Lower lobe of right lung (tissue), 2 donors: ENCODE data around the gene CFAP298. TPM values are rescaled to one million over a fixed set of nuclear protein-coding genes. Genes with fewer than 3 reads are reported as not detected.

Source experiments
- ATAC-seq, 2 donors: fragments of 200-7000 bp; cut with Tn5 transposase; one replicate each; pipeline ENCODE4 v1.9.1; 2020 to 2022; ENCODE audit warnings: mild to moderate bottlenecking in 2 of 2, moderate library complexity in 2 of 2
- DNase-seq: peaks from one replicate; pipeline ENCODE4 v3.0.0-alpha.2; 2020
- H3K27ac ChIP-seq: fragments of 200-600 bp; one replicate; pipeline ENCODE4 v1.8.0; 2022
- H3K27me3 ChIP-seq: fragments of 200-600 bp; one replicate; pipeline ENCODE4 v1.8.0; 2022; ENCODE audit warnings: low read depth
- H3K36me3 ChIP-seq: fragments of 200-600 bp; one replicate; pipeline ENCODE4 v1.8.0; 2022; ENCODE audit warnings: mild to moderate bottlenecking
- H3K4me1 ChIP-seq: fragments of 200-600 bp; one replicate; pipeline ENCODE4 v1.8.0; 2022
- H3K4me3 ChIP-seq: fragments of 200-600 bp; one replicate; pipeline ENCODE4 v1.8.0; 2022; ENCODE audit warnings: mild to moderate bottlenecking
- H3K9me3 ChIP-seq: fragments of 200-600 bp; one replicate; pipeline ENCODE4 v1.8.0; 2022
- CTCF ChIP-seq: fragments of 200-600 bp; IDR thresholded peaks from one replicate; pipeline ENCODE4 v1.8.0; 2022; ENCODE audit warnings: antibody characterized with exemption, mild to moderate bottlenecking
- intact Hi-C: fragments of 100-400 bp; cut with DNase I; formaldehyde crosslinking; loops from one replicate; pipeline ENCODE4 v1.11.0; 2022
- total RNA-seq: library from RNA; stranded (reverse); fragmentation: NEBNext Ultra II Directional; extraction: Animal tissue kit (Norgen Biotek cat#: 25700); gene quantifications from one replicate; pipeline ENCODE4 v1.2.1, GENCODE V29; 2021
- donor health status: DM: no; HTN: yes; CAD: no; lungs with severe emphysema.

CFAP298 gene
- total RNA-seq, 1 donor from 2014 or later: 35.7 TPM

DNA sequence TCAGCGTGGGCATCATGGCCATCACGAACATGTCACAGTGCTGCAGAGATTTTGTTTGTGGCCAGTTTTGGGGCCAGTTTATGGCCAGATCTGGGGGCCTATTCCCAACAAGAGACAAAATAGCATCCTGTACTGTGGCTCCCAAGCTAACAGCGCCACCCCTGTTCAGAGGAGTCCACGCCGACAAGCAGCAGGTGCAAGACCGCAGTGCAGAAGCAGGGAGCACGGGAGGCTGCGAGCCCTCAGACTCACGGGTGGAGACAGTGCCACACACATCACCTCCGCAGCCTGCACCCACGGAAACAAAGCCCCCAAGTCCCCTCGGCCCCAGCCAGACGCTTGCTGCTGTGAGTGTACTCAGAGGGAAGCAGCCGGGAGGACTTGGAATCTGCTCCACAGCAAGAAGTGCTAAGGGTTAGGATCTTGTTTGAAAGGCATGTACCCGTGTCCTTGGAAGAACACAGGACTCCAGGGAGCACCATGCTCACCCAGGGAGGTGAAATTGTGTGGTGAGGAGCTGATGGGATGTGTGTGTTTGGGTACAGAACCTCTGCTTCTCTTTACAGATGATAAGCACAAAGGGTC lies 34.0 kb downstream of the CFAP298 start:
- ATAC-seq: peak in 1 of 2 donors; percentile 38
- DNase-seq: no peak
- Histone ChIP-seq H3K4me1 (no peaks in the 10 kb centered on the region), H3K9me3 (no peaks in the 10 kb centered on the region), H3K4me3 (no peak overlapping the region), H3K36me3 (no peaks in the 10 kb centered on the region), H3K27me3 (no peaks in the 10 kb centered on the region), H3K27ac (no peak overlapping the region)
- intact Hi-C loops: no loop called here
- no peak for TF ChIP-seq CTCF

DNA sequence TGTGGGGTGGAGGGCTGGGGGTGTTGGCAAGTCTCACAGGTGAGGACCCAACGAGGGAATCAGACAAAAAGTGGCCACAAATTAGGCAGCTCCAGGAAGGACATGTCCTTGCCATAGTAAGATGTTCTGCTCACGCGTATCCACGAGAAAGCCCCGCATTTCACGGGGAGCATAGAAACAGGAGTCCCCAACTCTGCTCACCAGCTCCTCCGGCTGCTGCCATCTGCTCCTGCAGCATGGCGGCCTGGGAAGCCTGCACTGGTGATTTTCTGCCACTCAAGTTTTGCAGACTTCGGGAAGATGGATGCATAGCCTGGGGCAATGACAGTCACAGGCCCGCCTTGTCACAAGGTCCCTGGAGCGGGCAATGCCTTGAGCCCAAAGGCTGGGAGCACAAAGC lies 36.2 kb downstream of the CFAP298 start:
- H3K27ac ChIP-seq: no peak overlapping the region
- ATAC-seq (no peak), DNase-seq (no peak)
- H3K9me3 ChIP-seq: no peaks in the 10 kb centered on the region
- intact Hi-C loops: no loop called here
- no peak for TF ChIP-seq CTCF
- H3K27me3 ChIP-seq: no peaks in the 10 kb centered on the region
- no peaks in the 10 kb centered on the region for H3K4me1 ChIP-seq
- no peak overlapping the region for H3K4me3 ChIP-seq
- no peaks in the 10 kb centered on the region for H3K36me3 ChIP-seq

DNA sequence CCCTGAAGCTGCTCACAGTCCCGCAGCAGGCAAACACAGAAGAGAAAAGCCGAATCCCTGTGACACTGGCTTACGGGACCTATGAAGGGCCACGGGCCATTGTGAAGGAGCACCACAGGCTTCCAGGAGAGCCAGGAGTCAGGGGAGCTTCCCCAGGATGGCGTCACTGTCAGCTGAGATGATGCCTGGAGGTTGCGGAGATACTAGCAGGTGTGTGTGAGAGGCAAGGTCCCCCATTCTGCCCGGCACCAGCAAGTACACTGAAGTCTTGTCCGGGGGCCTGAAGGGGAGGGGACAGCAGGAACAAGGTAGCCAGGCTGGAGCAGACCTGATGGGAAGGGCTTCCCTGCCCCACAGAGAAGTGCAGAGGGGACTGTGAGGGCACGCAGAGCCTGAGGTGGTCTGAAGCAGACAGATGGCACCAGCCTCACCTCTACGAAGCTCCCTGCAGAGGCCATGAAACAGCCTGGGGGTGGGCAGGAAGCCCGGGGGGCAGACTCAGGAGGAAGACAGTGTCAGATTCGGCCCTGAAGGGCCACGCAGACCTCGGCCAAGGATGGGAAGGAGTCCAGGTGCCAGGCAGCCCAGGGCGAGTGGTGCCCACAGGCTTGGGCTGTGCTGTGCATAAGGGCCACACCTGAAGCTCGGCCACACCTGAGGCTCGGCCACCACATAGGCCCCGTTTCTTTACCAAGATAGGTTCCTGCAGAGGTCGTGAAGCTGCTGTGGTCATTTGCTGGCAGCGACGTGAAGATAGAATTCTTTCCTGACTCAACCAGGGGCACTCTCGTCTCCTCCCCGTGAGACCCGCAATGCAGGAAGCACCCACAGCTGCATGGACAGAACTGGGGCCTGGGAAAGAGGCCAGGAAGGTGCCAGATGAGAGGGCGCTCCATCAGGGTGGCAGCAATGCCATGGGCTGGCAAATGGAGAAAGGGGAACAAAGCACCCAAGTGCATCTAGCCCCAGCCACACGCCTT lies 36.9 kb downstream of the CFAP298 start:
- TF ChIP-seq CTCF: no peak
- ATAC-seq: no peak
- H3K36me3 ChIP-seq: no peaks in the 10 kb centered on the region
- no peaks in the 10 kb centered on the region for H3K27me3 ChIP-seq
- H3K27ac ChIP-seq: no peak overlapping the region
- DNase-seq: no peak
- H3K4me1 ChIP-seq: no peaks in the 10 kb centered on the region
- intact Hi-C loops: no loop called here
- no peaks in the 10 kb centered on the region for H3K9me3 ChIP-seq
- H3K4me3 ChIP-seq: no peak overlapping the region

DNA sequence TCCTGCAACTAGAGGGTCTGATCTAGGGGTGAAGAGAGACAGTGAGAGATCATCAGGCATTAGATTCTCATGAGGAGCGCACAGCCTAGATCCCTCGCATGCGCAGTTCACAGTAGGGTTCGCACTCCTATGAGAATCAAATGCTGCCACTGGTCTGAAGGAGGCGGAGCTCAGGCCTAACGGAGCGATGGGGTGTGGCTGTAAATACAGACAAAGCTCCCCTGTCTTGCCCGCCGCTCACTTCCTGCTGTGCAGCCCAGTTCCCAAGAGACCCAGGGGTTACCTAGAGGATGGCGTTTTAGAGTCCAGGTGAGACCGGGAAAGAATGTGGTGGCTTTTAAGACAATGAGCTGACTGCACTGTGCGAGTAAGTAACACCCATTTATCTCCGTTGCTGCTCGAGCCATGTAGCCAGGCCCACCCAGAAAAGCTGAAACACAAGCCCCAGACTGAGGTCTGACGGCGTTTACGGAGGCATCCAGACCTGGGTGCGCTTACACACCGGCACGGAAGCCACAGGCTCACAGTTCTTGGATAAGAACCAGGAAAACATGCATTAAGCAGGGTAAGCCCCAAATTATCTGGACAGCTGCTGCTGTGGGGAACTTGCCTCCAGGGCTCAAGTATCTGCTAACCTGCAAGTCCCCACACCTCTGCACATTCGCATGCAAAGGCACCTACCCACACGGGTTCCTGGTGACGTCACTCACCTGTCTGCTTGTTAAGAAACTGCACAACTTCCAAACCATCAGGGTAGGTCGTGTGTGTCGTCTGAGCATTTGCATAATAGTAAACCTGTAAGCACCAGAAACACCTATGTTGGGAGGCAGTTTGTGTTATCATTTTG lies 39.4 kb downstream of the CFAP298 start:
- DNase-seq (no peak), ATAC-seq (no peak)
- Histone ChIP-seq H3K27ac (no peak overlapping the region), H3K27me3 (no peaks in the 10 kb centered on the region), H3K36me3 (no peaks in the 10 kb centered on the region), H3K4me3 (no peak overlapping the region), H3K4me1 (peaks cover 19% of the 10 kb centered on the region), H3K9me3 (no peaks in the 10 kb centered on the region)
- no peak for TF ChIP-seq CTCF
- intact Hi-C loops: no loop called here

GRCh38 chr21:32570456-32570855 lies 41.7 kb downstream of the CFAP298 start:
- no peak for TF ChIP-seq CTCF
- no peak for ATAC-seq

More at GRCh38 chr21:32570456-32570855, 41.7 kb downstream of the CFAP298 start:
- intact Hi-C loops: no loop called here
- H3K4me1 ChIP-seq: peaks cover 19% of the 10 kb centered on the region
- no peak overlapping the region for H3K4me3 ChIP-seq
- H3K27ac ChIP-seq: no peak overlapping the region
- H3K27me3 ChIP-seq: no peaks in the 10 kb centered on the region
- no peak for DNase-seq
- H3K9me3 ChIP-seq: no peaks in the 10 kb centered on the region
- H3K36me3 ChIP-seq: no peaks in the 10 kb centered on the region
